Peyer's patch (tissue), 4 donors: ENCODE data around the gene ZNF622. TPM values are rescaled to one million over a fixed set of nuclear protein-coding genes. Genes with fewer than 3 reads are reported as not detected.
"Not testable (repeated sequence)": the region's sequence is repeated elsewhere in the genome, so short reads cannot be mapped to it uniquely, and the experiment has no call there.

Source experiments
- DNase-seq, 3 donors: peaks; one replicate each; pipeline ENCODE4 v3.0.0-alpha.2; 2017 to 2019
- H3K27ac ChIP-seq, 4 donors: fragments of 200-600 bp; sonication (generic); one replicate each; pipeline ENCODE4 v1.5.1; 2016 to 2019
- H3K27me3 ChIP-seq, 2 donors: fragments of 200-600 bp; sonication (generic); one replicate each; pipeline ENCODE4 v1.5.1; 2019
- H3K36me3 ChIP-seq, 3 donors: fragments of 200-600 bp; sonication (generic); one replicate each; pipeline ENCODE4 v1.5.1; 2016 to 2019
- H3K4me1 ChIP-seq, 4 donors: fragments of 200-600 bp; sonication (generic); one replicate each; pipeline ENCODE4 v1.5.1; 2016 to 2019
- H3K4me3 ChIP-seq, 4 donors: fragments of 200-600 bp; sonication (generic); 1 replicate in 3 of 4; 2 replicates in 1 of 4; pipeline ENCODE4 v1.5.1; 2016 to 2019; ENCODE audit warnings: mild to moderate bottlenecking in 1 of 4
- H3K9me3 ChIP-seq, 4 donors: fragments of 200-600 bp; sonication (generic); one replicate each; pipeline ENCODE4 v1.5.1; 2016 to 2019; ENCODE audit warnings: mild to moderate bottlenecking in 1 of 4
- POLR2A ChIP-seq, 2 donors: fragments of 450-650 bp; IDR thresholded peaks; one replicate each; pipeline ENCODE4 v1.5.1; 2017; ENCODE audit warnings: antibody characterized with exemption in 2 of 2, mild to moderate bottlenecking in 2 of 2, moderate library complexity in 2 of 2
- total RNA-seq, 4 donors: library from RNA; depleted of rRNA; stranded (reverse); fragments of >200 nt; gene quantifications; one replicate each; pipeline ENCODE4 v1.1.0, GENCODE V29; 2016
- TF ChIP-seq, protein P1 (sequence below), 6 experiments: fragments of 450-650 bp in 4 of 6; fragments of 200-600 bp in 2 of 6; sonication (generic) in 1 of 6; IDR thresholded peaks; one replicate each; pipeline ENCODE4 v1.5.1; 2017 to 2019; ENCODE audit warnings: antibody characterized with exemption in 6 of 6, mild to moderate bottlenecking in 3 of 6, moderate library complexity in 1 of 6

Gene ZNF622
- total RNA-seq, 4 donors from 2014 or later: 26.7 to 44.6 (median 32.5) TPM

DNA sequence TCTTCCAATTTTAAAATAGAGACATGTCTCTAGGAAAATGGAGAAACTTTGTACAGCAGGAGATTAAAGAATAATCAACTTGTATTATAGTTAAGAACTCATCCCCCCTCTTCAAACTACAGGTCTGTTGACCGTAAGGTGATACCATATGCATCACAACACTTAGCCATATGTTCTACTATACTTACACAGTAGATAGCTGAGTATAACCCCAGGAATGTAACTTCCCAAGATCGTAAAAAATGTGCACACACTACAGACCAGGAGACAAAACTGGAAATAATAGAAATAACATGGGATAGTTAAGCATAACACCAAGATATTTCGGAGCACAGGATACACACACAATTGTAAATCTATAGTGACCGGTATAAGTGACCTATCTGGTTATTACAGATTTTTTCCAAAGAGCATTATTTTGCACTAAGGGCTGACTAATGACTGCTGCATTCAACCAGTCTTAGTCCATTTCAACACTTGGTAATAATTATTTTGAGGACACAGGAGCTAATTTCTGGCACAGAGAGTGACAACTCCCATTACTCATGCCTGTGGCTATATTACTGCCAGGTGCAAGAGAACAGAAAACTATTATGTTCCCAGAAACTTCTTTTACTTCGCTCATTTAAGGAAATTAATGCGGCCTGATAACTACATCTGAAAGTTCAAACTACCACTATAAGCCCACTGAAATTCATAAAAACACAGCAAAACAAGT is 15.4 kb upstream of the ZNF622 start:
- H3K4me3 ChIP-seq: no peak overlapping the region
- H3K9me3 ChIP-seq: no peaks in the 10 kb centered on the region
- peaks cover 0 to 9% (median 0%) of the 10 kb centered on the region in 4 donors for H3K4me1 ChIP-seq
- no peak overlapping the region for H3K27ac ChIP-seq
- no peak for TF ChIP-seq POLR2A (IDR thresholded peaks at IDR 0.05)
- TF ChIP-seq, protein P1, sequence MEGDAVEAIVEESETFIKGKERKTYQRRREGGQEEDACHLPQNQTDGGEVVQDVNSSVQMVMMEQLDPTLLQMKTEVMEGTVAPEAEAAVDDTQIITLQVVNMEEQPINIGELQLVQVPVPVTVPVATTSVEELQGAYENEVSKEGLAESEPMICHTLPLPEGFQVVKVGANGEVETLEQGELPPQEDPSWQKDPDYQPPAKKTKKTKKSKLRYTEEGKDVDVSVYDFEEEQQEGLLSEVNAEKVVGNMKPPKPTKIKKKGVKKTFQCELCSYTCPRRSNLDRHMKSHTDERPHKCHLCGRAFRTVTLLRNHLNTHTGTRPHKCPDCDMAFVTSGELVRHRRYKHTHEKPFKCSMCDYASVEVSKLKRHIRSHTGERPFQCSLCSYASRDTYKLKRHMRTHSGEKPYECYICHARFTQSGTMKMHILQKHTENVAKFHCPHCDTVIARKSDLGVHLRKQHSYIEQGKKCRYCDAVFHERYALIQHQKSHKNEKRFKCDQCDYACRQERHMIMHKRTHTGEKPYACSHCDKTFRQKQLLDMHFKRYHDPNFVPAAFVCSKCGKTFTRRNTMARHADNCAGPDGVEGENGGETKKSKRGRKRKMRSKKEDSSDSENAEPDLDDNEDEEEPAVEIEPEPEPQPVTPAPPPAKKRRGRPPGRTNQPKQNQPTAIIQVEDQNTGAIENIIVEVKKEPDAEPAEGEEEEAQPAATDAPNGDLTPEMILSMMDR (IDR thresholded peaks at IDR 0.05): no peak
- no peak for DNase-seq
- peaks cover 0 to 3% (median 0%) of the 10 kb centered on the region in 3 donors for H3K36me3 ChIP-seq
- H3K27me3 ChIP-seq: no peaks in the 10 kb centered on the region

DNA sequence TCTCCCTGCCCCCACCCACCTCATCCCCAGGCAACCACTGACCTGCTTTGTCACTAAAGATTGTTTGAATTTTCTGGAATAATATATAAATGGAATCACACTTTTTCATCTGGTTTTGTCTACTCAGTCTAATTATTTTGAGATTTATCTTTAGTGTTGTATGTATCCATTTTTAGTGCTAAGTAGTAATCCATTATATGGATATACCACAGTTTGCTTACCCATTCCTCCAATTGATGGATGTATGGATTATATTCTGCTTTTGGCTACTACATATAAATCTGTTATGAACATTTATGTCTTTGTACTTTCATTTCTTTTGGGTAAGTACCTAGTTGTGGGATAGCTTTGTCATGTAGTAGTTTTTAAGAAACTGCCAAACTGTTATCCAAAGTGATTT is 14.5 kb upstream of the ZNF622 start:
- peaks cover 0 to 3% (median 0%) of the 10 kb centered on the region in 3 donors for H3K36me3 ChIP-seq
- H3K4me3 ChIP-seq: no peak overlapping the region
- H3K27ac ChIP-seq: no peak overlapping the region
- peaks cover 0 to 9% (median 0%) of the 10 kb centered on the region in 4 donors for H3K4me1 ChIP-seq
- no peaks in the 10 kb centered on the region for H3K9me3 ChIP-seq
- H3K27me3 ChIP-seq: no peaks in the 10 kb centered on the region
- TF ChIP-seq, protein P1 (IDR thresholded peaks at IDR 0.05): no peak
- TF ChIP-seq POLR2A (IDR thresholded peaks at IDR 0.05): no peak
- no peak for DNase-seq

DNA sequence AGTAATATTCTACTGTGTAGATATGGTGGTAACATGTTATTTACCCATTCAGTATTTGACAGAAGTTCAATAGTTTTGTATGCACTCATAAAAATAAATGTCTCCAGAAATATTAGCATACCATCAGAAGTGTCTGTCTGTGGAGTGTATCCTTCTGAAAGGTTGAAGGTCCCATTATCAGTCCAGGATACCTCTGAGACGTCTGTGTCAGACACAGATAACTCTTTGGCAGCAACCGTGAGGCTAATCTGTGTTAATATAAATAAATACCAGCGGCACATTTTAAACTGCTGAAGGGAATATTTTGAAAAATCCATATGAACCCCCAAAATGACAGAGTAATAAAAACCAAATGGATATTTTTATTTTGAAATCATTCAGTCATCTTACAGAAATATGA is 11.9 kb upstream of the ZNF622 start:
- DNase-seq: no peak
- Histone ChIP-seq H3K4me1 (no peaks in the 10 kb centered on the region), H3K9me3 (no peaks in the 10 kb centered on the region), H3K27me3 (no peaks in the 10 kb centered on the region), H3K27ac (no peak overlapping the region), H3K36me3 (peaks cover 0 to 3% (median 0%) of the 10 kb centered on the region in 3 donors), H3K4me3 (no peak overlapping the region)
- TF ChIP-seq, protein P1 (IDR thresholded peaks at IDR 0.05): no peak
- no peak for TF ChIP-seq POLR2A (IDR thresholded peaks at IDR 0.05)

DNA sequence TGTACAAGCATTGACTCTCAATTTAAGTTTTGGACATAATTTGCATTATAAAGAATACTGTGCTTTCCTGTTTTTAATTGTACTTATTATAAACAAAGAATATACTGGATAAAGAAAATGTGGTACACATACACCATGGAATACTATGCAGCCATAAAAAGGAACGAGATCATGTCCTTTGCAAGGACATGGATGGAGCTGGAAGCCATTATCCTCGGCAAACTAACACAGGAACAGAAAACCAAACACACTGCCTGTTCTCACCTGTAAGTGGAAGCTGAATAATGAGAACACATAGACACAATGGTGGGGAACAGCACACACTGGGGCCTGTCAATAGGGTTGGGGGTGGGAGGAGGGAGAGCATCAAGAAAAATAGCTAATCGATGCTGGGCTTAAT is 10.8 kb upstream of the ZNF622 start:
- not testable (repeated sequence) for H3K36me3 ChIP-seq, H3K4me1 ChIP-seq, H3K9me3 ChIP-seq, H3K27ac ChIP-seq, H3K4me3 ChIP-seq, DNase-seq, H3K27me3 ChIP-seq

DNA sequence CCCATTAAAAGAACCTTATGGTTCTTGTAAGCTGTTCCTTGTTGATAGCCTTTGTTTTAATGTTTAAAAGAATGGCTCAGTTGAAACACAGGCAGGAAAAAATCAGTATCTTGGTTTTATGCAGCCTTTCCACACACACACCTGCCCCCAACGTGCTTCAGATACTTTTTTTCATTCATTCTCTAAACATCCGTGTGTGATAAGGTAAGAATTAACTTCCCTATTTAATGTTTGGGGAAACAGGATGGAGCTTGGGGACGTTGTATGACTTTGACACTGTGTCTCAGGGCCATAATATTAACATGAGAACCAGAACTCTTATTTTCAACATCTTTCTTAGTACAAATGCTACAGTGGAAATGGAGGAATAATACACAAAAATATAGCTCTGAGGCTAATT is 5.8 kb upstream of the ZNF622 start:
- peaks cover 0 to 18% (median 6%) of the 10 kb centered on the region in 4 donors for H3K4me1 ChIP-seq

More for the DNA sequence above, 5.8 kb upstream of the ZNF622 start:
- no peak overlapping the region for H3K27ac ChIP-seq
- no peak overlapping the region for H3K4me3 ChIP-seq
- no peak for DNase-seq
- no peaks in the 10 kb centered on the region for H3K9me3 ChIP-seq
- TF ChIP-seq, protein P1 (IDR thresholded peaks at IDR 0.05): no peak
- TF ChIP-seq POLR2A (IDR thresholded peaks at IDR 0.05): no peak
- no peaks in the 10 kb centered on the region for H3K27me3 ChIP-seq
- no peaks in the 10 kb centered on the region for H3K36me3 ChIP-seq
